ENCODE data around the gene PIK3C2G. TPM values are rescaled to one million over a fixed set of nuclear protein-coding genes. Genes with fewer than 3 reads are reported as not detected.

PIK3C2G gene
- total and polyA plus RNA-seq, 5 experiments from 2014 or later, result not detected

DNA sequence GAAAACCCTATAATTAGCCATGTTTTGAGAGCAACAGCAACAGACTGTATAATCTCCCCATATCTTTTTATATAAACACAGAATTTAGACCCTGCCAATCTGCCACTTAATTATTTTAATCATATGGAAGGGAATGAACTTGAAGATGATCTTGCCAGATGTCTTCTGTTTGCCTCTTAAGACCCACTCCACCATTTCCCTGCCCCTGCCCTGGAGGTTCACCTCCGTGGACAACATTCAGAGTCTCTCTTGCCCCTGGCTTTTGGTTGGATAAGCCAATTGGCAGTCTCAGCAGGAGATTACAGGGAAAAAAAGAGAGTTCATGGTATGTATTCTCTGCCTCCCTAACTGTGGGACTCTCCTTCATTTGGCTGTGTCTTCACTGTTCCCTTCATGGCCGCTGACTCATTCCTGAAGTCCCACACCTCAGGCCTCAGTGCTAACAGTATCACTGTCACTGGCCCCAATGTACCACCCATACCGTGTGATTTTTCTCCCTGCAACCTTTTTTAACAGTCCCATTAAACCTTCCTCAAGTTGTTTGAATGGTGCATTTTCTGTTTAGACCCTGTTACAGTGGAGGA, 184.8 kb downstream of the PIK3C2G start:
- no peak for DNase-seq
- Mint-ChIP-seq H3K4me1 (no peaks in the 10 kb centered on the region), H3K27me3 (no peaks in the 10 kb centered on the region), H3K27ac (no peak overlapping the region), H3K36me3 (no peaks in the 10 kb centered on the region), H3K4me3 (no peak overlapping the region), H3K9me3 (peaks cover 1 to 12% (median 6%) of the 10 kb centered on the region in 9 donors)
- POLR2A ChIA-PET, result no interaction called here
- ATAC-seq, result no peak

DNA sequence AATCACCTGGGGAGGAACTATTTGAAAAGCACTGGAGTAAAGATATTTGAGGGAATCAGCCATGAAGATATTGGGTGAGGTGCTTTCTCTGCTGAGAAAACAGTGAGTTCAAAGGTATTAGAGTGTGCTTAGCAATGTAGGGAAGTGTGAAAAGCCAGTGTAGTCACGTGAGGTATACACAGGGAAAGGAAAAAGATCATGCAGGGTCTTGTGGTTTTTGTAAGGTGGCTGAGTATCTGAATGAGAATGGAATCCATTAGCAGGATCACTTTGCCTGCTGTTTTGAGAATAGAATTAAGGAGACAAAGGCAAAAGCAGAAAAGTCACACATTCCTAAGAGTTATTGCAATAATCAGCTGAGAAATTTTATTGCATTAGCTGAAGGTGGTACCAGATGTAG, 193.0 kb downstream of the PIK3C2G start:
- ATAC-seq (no peak), DNase-seq (no peak)
- H3K36me3 Mint-ChIP-seq, result no peaks in the 10 kb centered on the region
- H3K4me1 Mint-ChIP-seq, result no peaks in the 10 kb centered on the region
- peaks cover 0 to 31% (median 8%) of the 10 kb centered on the region in 9 donors for H3K9me3 Mint-ChIP-seq
- H3K4me3 Mint-ChIP-seq, result no peak overlapping the region
- no peak overlapping the region for H3K27ac Mint-ChIP-seq
- POLR2A ChIA-PET, result no interaction called here
- no peaks in the 10 kb centered on the region for H3K27me3 Mint-ChIP-seq

DNA sequence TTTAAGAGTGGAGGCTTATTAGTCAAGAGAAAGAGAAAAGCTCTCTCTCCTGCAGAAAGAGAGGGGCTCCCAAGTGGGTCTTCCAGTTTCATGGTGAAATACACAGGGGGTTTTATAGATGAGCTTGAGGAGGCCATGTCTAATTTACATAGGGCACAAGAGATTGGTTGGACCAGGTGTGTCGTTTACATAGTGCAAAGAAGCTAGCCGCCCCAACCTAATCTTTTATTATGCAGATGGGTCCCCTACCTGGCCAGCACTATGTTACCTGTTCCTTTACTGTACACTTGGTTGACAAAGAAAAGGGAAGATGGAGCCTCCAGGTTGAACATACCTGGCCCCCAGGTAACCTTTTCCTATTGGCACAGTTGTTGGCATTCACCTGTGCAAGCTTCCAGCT, 195.0 kb downstream of the PIK3C2G start:
- no peaks in the 10 kb centered on the region for H3K36me3 Mint-ChIP-seq
- POLR2A ChIA-PET, result no interaction called here
- no peak for DNase-seq
- no peak overlapping the region for H3K27ac Mint-ChIP-seq
- H3K4me3 Mint-ChIP-seq, result no peak overlapping the region
- no peak for ATAC-seq
- no peaks in the 10 kb centered on the region for H3K4me1 Mint-ChIP-seq
- H3K27me3 Mint-ChIP-seq, result no peaks in the 10 kb centered on the region
- H3K9me3 Mint-ChIP-seq, result peaks cover 0 to 19% (median 3%) of the 10 kb centered on the region in 9 donors

DNA sequence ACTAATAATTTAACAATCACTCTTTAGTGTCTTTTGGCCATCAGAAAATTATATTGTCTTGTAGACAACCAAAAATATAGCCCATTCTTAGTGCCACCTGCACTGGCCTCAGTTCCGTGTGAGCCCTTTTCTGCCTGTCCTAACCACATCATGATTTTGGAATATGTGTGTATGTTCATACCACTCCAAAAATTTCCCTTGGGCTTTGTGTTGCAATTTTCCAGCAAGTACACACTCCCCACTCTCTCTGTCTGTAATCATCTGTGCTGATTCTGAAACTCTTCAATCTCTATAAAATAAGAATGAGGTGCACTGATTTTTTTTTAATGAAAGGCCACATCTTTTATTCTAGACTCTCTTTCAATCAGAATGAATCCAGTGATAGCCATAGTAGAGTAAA, 196.0 kb downstream of the PIK3C2G start:
- no peaks in the 10 kb centered on the region for H3K27me3 Mint-ChIP-seq
- no peak for DNase-seq
- no peak for ATAC-seq
- POLR2A ChIA-PET, result no interaction called here
- H3K4me1 Mint-ChIP-seq, result no peaks in the 10 kb centered on the region
- no peak overlapping the region for H3K27ac Mint-ChIP-seq
- H3K9me3 Mint-ChIP-seq, result peaks cover 0 to 9% (median 3%) of the 10 kb centered on the region in 9 donors
- no peak overlapping the region for H3K4me3 Mint-ChIP-seq
- H3K36me3 Mint-ChIP-seq, result no peaks in the 10 kb centered on the region

DNA sequence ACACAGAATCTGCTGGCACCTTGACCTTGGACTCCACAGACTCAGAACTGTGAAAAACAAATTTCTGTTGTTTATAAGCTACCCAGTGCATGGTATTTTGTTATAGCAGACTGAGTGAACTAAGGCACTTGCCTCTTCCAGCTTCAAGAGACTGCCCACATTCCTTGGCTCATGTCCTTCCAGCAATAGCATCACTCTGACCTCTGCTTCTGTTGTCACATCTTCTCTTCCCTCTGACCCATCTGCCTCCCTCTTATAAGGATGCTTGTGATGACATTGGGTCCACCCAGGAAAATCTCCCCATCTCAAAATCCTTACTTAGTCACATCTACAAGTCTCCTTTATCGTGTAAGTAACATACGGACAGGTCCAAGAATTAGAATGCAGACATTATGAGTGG, 200.4 kb downstream of the PIK3C2G start:
- Mint-ChIP-seq H3K9me3 (peaks cover 0 to 6% (median 0%) of the 10 kb centered on the region in 9 donors), H3K36me3 (no peaks in the 10 kb centered on the region), H3K4me1 (no peaks in the 10 kb centered on the region), H3K4me3 (no peak overlapping the region), H3K27me3 (no peaks in the 10 kb centered on the region), H3K27ac (no peak overlapping the region)
- POLR2A ChIA-PET, result no interaction called here
- DNase-seq, result no peak
- ATAC-seq, result no peak

DNA sequence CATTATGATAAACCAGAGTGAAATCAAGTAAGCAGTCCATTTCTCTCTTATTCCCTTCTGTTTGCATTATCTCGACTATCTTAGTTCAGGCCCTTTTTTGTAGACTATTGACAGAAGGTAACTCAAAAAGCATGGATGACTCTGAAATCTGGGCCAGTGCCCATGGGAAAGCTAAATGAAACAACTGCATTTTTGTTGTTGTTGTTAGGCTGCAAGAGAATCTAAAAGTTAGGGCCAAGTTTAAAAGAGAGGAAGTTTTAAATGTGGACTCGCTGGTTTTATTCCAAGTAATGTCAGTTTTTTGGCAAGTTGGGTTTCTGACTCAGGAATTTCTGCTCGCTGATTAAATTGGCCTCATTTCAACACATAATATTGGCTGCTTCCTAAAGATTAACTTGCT, 201.1 kb downstream of the PIK3C2G start:
- H3K27ac Mint-ChIP-seq, result no peak overlapping the region
- H3K27me3 Mint-ChIP-seq, result no peaks in the 10 kb centered on the region
- no peak overlapping the region for H3K4me3 Mint-ChIP-seq
- no peaks in the 10 kb centered on the region for H3K36me3 Mint-ChIP-seq
- no peak for DNase-seq
- ATAC-seq, result no peak
- peaks cover 0 to 6% (median 0%) of the 10 kb centered on the region in 9 donors for H3K9me3 Mint-ChIP-seq
- H3K4me1 Mint-ChIP-seq, result no peaks in the 10 kb centered on the region
- POLR2A ChIA-PET, result no interaction called here

DNA sequence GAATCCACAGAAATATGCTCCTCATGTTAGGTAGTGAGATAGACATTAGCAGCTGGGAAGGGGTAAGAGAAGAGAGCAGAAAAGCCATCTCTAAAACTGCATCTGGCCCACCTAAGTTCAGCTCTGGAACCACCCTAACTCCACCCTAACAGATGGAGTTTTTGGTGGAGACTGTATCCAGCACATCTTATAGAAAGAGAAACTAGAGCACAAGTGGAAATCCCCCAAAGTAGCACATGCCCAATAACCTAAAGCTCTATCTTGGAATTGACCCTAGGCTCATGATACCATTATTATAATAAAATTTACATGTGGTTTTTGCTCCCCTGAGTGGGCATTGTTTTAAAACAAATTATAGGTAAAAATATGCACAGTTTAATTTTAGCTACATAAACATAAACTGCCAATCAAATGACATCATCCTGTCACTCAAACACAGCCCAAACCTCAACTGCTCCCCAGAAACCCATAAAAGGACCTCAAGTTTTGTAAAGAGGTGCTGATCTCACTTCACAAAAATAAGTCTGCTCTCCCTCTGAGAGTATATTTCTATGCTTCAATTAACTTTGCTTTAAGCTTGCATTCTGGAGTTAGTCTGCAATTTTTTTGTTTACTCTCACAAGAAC, 206.4 kb downstream of the PIK3C2G start:
- H3K4me3 Mint-ChIP-seq, result no peak overlapping the region
- POLR2A ChIA-PET, result no interaction called here
- no peaks in the 10 kb centered on the region for H3K27me3 Mint-ChIP-seq
- H3K9me3 Mint-ChIP-seq, result peaks cover 0 to 11% (median 0%) of the 10 kb centered on the region in 9 donors
- no peaks in the 10 kb centered on the region for H3K36me3 Mint-ChIP-seq
- ATAC-seq (no peak), DNase-seq (no peak)
- no peak overlapping the region for H3K27ac Mint-ChIP-seq
- no peaks in the 10 kb centered on the region for H3K4me1 Mint-ChIP-seq

DNA sequence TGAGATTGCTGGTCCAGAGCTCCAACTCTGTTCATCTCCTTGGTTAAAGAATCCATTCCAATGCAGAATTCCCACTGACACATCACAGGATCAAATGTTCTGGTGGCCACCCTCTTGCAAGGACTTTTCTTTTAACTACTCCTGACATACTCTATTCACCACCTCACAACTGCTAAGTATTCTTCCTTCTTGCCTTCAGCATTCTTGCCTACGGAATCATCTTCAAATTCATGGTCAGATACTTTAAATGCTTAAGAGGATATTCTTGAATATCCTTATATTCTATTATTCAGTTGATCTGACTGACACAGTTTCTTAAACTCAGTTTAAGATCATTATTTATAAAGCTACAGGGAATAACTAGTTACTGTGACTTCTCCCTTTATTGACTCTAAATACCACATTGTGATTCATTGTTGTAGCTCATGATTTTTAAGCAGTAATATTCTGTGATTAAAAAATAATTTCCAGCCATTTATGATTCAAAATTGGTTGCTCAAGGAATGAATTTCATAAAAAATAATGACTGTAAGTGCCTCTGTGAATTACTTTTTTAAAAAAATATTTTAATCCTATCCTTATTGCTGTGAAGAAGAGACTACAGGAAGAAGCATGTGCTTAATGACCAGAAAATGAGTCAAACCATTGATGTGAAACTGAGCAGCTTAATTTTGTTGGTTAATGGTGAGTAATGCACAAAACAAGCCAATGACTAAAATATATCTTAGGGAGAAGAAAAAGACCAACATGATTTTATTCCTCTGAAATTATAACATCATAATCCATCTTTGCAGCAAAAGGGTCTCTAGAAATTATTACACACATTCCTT, 207.1 kb downstream of the PIK3C2G start:
- H3K27me3 Mint-ChIP-seq, result no peaks in the 10 kb centered on the region
- POLR2A ChIA-PET, result no interaction called here
- H3K9me3 Mint-ChIP-seq, result peaks cover 0 to 14% (median 0%) of the 10 kb centered on the region in 9 donors
- no peaks in the 10 kb centered on the region for H3K4me1 Mint-ChIP-seq
- no peak for DNase-seq
- no peak overlapping the region for H3K27ac Mint-ChIP-seq
- no peak overlapping the region for H3K4me3 Mint-ChIP-seq
- no peak for ATAC-seq
- no peaks in the 10 kb centered on the region for H3K36me3 Mint-ChIP-seq

DNA sequence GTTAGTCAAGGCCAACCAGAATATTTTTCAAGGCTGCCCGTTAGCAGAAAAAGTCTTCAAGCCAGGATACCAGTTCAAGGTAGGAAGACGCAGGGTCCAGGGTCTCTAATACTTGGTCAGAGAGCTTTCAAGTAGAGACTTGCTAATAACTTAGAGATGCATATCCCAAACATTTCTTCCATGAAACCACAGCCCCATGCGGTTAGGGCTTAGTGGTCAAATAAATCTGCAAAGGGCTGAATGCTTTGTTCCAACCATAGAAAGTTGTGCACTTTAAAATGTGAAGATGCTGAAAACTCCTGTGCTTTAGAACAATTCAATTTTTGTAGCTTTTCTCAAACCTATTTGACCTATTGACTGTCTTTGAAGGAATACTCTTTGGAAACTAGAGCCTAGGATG, 208.9 kb downstream of the PIK3C2G start:
- Mint-ChIP-seq H3K9me3 (peaks cover 0 to 14% (median 0%) of the 10 kb centered on the region in 9 donors), H3K27ac (no peak overlapping the region), H3K36me3 (no peaks in the 10 kb centered on the region), H3K27me3 (no peaks in the 10 kb centered on the region), H3K4me1 (no peaks in the 10 kb centered on the region), H3K4me3 (no peak overlapping the region)
- ATAC-seq (no peak), DNase-seq (no peak)
- POLR2A ChIA-PET, result no interaction called here

DNA sequence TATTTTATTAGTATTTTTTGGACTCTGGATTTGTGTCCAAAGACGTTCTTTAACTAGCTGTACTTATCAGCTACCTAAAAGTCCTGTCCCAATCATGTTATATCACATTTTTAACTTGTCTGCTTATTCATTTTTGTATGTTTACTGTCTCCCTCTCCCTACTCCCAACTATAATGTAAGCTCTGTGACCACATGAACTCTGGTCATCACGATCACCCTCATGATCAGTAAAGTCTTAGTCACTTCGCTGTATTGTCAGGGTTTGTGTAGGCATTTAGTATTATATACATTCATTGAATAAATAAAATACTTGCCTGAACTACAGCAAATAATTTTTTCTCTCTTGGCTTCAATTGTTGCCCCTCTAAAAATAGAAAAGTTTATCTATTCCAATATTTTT, 211.0 kb downstream of the PIK3C2G start:
- Mint-ChIP-seq H3K27ac (no peak overlapping the region), H3K36me3 (no peaks in the 10 kb centered on the region), H3K27me3 (no peaks in the 10 kb centered on the region), H3K4me3 (no peak overlapping the region), H3K4me1 (no peaks in the 10 kb centered on the region), H3K9me3 (peaks cover 0 to 8% (median 0%) of the 10 kb centered on the region in 9 donors)
- POLR2A ChIA-PET, result no interaction called here
- DNase-seq (no peak), ATAC-seq (no peak)

DNA sequence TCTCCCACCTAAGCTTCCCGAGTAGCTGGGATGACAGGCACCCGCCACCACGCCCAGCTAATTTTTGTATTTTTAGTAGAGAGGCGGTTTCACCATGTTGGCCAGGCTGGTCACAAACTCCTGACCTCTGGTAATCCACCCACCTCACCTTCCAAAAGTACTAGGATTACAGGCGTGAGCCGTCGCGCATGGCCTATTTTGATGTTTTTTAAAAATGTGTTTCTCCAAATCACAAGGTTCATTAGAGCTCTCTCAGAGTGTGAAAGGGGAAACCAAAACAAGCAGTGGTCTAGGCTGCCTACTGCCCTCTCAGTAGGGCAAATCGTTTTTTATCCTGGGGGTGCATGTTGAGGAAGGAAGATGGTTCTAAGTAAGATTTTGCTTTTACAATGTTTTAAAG, 211.5 kb downstream of the PIK3C2G start:
- Mint-ChIP-seq H3K36me3 (no peaks in the 10 kb centered on the region), H3K4me1 (no peaks in the 10 kb centered on the region), H3K4me3 (no peak overlapping the region), H3K27ac (peak overlapping the region in 1 of 10 donors; percentile 71), H3K27me3 (no peaks in the 10 kb centered on the region), H3K9me3 (peaks cover 0 to 8% (median 0%) of the 10 kb centered on the region in 9 donors)
- POLR2A ChIA-PET, result no interaction called here
- no peak for DNase-seq
- ATAC-seq, result no peak

DNA sequence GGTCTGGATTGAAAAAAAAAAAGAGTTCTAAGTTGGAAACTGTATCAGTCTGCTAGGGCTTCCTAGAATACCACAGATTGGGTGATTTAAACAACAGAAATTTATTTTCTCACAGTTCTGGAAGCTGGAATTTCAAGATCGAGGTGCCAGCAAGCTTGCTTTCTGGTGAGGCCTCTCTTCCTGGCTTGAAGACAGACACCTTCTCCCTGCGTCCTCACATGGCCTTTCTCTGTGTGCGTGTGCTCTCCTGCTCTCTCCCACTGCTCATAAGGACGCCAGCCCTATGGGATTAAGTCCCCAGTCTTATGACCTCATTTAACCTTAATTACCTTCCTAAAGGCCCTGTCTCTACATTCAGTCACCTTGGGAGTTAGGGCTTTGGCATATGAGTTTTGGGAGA, 215.5 kb downstream of the PIK3C2G start:
- no peak overlapping the region for H3K27ac Mint-ChIP-seq
- POLR2A ChIA-PET, result no interaction called here

DNA sequence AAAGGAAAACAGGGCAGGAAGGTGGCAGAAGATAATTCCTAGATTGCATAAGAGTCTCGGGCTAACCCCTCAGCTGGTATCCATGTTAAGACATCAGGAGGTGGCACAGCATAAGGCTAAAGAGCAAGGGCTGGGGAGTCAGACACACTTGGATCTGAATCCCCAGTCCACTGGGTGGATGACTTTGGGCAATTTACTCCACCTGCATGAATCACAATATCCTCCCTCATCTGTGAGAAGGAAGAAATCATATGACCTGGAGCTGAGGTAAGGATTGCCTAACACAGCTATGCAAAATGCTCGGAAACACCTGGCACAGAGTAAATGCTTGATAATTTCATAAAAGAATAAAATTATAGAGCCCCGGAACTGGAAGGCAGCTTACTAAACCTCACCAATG, 217.9 kb downstream of the PIK3C2G start:
- no peaks in the 10 kb centered on the region for H3K4me1 Mint-ChIP-seq

More for the DNA sequence above, 215.5 kb downstream of the PIK3C2G start:
- no peak overlapping the region for H3K4me3 Mint-ChIP-seq
- no peak for DNase-seq
- H3K9me3 Mint-ChIP-seq, result peaks cover 0 to 15% (median 0%) of the 10 kb centered on the region in 9 donors
- no peaks in the 10 kb centered on the region for H3K27me3 Mint-ChIP-seq
- no peaks in the 10 kb centered on the region for H3K36me3 Mint-ChIP-seq
- no peaks in the 10 kb centered on the region for H3K4me1 Mint-ChIP-seq
- ATAC-seq, result no peak

More for the DNA sequence above, 217.9 kb downstream of the PIK3C2G start:
- H3K9me3 Mint-ChIP-seq, result peaks cover 0 to 15% (median 0%) of the 10 kb centered on the region in 9 donors
- H3K27me3 Mint-ChIP-seq, result no peaks in the 10 kb centered on the region
- no peak for ATAC-seq
- H3K4me3 Mint-ChIP-seq, result no peak overlapping the region
- DNase-seq, result no peak
- no peaks in the 10 kb centered on the region for H3K36me3 Mint-ChIP-seq
- H3K27ac Mint-ChIP-seq, result no peak overlapping the region
- POLR2A ChIA-PET, result no interaction called here
